Epithelial cell of esophagus (primary cell): ENCODE data around the gene DCAF17.

Experiments used
- DNase-seq: peaks from one replicate; pipeline ENCODE4 v3.0.0; 2010; ENCODE audit warnings: low read depth
- H3K4me3 ChIP-seq: 2 replicates; pipeline ENCODE4 v1.5.1; 2011; ENCODE audit warnings: mild to moderate bottlenecking, low read length, control low read depth
- TF ChIP-seq, protein P1 (sequence below): IDR thresholded peaks from 2 replicates; pipeline ENCODE4 v1.5.1; 2011; ENCODE audit warnings: low read depth, mild to moderate bottlenecking, low read length, control low read depth, inconsistent platforms; ENCODE audit not compliant: insufficient read depth; ENCODE audit errors: missing control alignments

DCAF17 gene

DNA sequence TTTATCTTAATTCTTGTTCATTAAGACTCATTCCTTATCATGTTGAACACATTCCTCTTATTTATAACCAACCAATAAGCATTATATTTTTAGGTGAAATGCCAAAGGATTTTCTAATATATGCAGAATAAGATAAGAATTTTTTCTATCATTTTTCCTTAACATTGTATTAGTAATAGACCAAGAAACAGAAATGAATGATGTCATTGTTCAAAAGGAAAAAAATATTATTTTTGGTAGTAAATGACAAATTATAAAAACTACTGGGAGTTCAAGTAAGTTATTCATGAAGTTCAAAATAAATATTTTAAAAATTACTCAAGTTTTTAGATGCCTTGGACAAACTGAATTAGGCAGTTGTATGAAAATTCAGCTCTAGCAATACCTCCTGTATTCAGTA lies 25.5 kb downstream of the DCAF17 start:
- TF ChIP-seq, protein P1, sequence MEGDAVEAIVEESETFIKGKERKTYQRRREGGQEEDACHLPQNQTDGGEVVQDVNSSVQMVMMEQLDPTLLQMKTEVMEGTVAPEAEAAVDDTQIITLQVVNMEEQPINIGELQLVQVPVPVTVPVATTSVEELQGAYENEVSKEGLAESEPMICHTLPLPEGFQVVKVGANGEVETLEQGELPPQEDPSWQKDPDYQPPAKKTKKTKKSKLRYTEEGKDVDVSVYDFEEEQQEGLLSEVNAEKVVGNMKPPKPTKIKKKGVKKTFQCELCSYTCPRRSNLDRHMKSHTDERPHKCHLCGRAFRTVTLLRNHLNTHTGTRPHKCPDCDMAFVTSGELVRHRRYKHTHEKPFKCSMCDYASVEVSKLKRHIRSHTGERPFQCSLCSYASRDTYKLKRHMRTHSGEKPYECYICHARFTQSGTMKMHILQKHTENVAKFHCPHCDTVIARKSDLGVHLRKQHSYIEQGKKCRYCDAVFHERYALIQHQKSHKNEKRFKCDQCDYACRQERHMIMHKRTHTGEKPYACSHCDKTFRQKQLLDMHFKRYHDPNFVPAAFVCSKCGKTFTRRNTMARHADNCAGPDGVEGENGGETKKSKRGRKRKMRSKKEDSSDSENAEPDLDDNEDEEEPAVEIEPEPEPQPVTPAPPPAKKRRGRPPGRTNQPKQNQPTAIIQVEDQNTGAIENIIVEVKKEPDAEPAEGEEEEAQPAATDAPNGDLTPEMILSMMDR: no peak
- no peak overlapping the region for H3K4me3 ChIP-seq
- DNase-seq: no peak

GRCh38 chr2:171460537-171460936 lies 26.5 kb downstream of the DCAF17 start:
- TF ChIP-seq, protein P1: no peak
- DNase-seq: no peak
- no peak overlapping the region for H3K4me3 ChIP-seq

DNA sequence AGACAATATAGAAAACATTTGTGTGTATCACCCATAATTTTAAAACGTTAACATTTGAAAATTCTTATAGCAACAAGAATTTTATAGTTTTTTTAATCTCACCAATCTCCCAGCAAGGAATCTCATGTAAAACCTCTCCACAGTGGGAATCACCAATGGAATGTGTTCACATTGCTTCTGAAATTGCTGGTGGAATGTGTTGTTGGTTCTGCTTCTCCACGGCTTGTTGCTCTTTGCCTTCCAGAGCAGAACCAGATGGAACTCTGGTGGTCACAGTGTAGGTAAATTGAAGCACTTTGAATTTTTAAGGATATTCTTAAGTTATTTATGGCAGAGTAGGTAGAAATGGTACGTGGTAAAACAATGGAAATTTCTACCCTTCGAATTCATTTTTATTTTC lies 35.1 kb downstream of the DCAF17 start:
- no peak for DNase-seq
- H3K4me3 ChIP-seq: no peak overlapping the region
- TF ChIP-seq, protein P1: no peak

- no peak overlapping the region for H3K4me3 ChIP-seq
- DNase-seq: no peak
- TF ChIP-seq, protein P1: no peak
Measured at GRCh38 chr2:171470129-171470528, 36.1 kb downstream of the DCAF17 start.

- TF ChIP-seq, protein P1: no peak
- no peak for DNase-seq
- no peak overlapping the region for H3K4me3 ChIP-seq
Measured at GRCh38 chr2:171475979-171476378, 42.0 kb downstream of the DCAF17 start.

- no peak overlapping the region for H3K4me3 ChIP-seq
- TF ChIP-seq, protein P1: no peak
- no peak for DNase-seq
Measured at GRCh38 chr2:171478345-171478744, 44.3 kb downstream of the DCAF17 start.

- no peak for DNase-seq
- TF ChIP-seq, protein P1: no peak
- no peak overlapping the region for H3K4me3 ChIP-seq
Measured at GRCh38 chr2:171479154-171479814, 45.3 kb downstream of the DCAF17 start.
